Thoracic aorta (tissue), 2 donors: ENCODE results near the gene SH3BP1. TPM values are rescaled to one million over a fixed set of nuclear protein-coding genes. Genes with fewer than 3 reads are reported as not detected.

Source experiments
- ATAC-seq: fragments of 150-250 bp; one replicate; pipeline ENCODE4 v1.8.0; 2017; ENCODE audit warnings: low read depth; ENCODE audit not compliant: insufficient number of reproducible peaks, low FRiP score
- DNase-seq: peaks from one replicate; pipeline ENCODE4 v3.0.0-alpha.2; 2020; ENCODE audit warnings: low spot score
- H3K27ac ChIP-seq, 2 donors: fragments of 200-600 bp; sonication (generic); 1 replicate in 1 of 2; 2 replicates in 1 of 2; pipeline ENCODE4 v1.5.1; 2016; ENCODE audit warnings: mild to moderate bottlenecking in 2 of 2, moderate library complexity in 2 of 2
- H3K27me3 ChIP-seq: fragments of 200-600 bp; sonication (generic); replicated peaks from 2 replicates; pipeline ENCODE4 v1.6.0; 2016; ENCODE audit warnings: mild to moderate bottlenecking; ENCODE audit not compliant: insufficient read depth
- H3K36me3 ChIP-seq: fragments of 200-600 bp; sonication (generic); one replicate; pipeline ENCODE4 v1.5.1; 2016
- H3K4me1 ChIP-seq, 2 donors: fragments of 200-600 bp; sonication (generic); 1 replicate in 1 of 2; 2 replicates in 1 of 2; pipeline versions ENCODE4 v1.5.1 to v1.6.0; 2016; ENCODE audit warnings: low read depth in 2 of 2, mild to moderate bottlenecking in 1 of 2; ENCODE audit not compliant: control insufficient read depth in 1 of 2
- H3K4me3 ChIP-seq: fragments of 200-600 bp; sonication (generic); 2 replicates; pipeline ENCODE4 v1.5.1; 2016; ENCODE audit warnings: mild to moderate bottlenecking
- H3K9me3 ChIP-seq: fragments of 200-600 bp; sonication (generic); 2 replicates; pipeline ENCODE4 v1.5.1; 2016
- total RNA-seq, 2 donors: library from RNA; depleted of rRNA; stranded (reverse); fragments of >200 nt; gene quantifications; one replicate each; pipeline versions ENCODE4 v1.1.0 to v1.2.3, GENCODE V29; 2016
- TF ChIP-seq, protein P1 (sequence below): fragments of 200-600 bp; sonication (generic); IDR thresholded peaks from one replicate; pipeline ENCODE4 v1.5.1; 2019; ENCODE audit warnings: antibody characterized with exemption

The SH3BP1 gene
- total RNA-seq, 2 donors from 2014 or later = 5.6 to 14.2 TPM

DNA sequence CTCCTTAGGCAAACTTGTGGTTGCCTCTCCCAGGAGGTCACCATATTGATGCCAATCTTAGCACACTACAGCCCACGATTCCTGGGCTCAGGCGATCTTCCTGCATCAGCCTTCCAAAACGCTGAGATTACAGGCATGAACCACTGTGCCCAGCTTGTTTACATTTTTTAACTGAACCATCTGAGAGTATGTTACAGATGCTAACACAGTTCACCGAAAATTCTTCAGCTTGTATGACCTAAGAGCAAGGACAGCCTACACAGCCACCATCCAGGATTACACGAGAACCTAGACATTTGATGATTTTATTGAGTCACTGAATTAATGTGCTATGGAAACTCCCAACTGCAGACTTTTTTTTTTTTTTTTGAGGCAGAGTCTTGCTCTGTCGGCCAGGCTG is 30.1 kb downstream of the SH3BP1 start:
- Histone ChIP-seq H3K27ac (no peak overlapping the region), H3K27me3 (no peaks in the 10 kb centered on the region), H3K4me1 (peaks cover 9 to 10% of the 10 kb centered on the region in 2 donors), H3K9me3 (no peaks in the 10 kb centered on the region), H3K36me3 (no peaks in the 10 kb centered on the region), H3K4me3 (no peak overlapping the region)
- ATAC-seq = no peak
- no peak for DNase-seq
- TF ChIP-seq, protein P1, sequence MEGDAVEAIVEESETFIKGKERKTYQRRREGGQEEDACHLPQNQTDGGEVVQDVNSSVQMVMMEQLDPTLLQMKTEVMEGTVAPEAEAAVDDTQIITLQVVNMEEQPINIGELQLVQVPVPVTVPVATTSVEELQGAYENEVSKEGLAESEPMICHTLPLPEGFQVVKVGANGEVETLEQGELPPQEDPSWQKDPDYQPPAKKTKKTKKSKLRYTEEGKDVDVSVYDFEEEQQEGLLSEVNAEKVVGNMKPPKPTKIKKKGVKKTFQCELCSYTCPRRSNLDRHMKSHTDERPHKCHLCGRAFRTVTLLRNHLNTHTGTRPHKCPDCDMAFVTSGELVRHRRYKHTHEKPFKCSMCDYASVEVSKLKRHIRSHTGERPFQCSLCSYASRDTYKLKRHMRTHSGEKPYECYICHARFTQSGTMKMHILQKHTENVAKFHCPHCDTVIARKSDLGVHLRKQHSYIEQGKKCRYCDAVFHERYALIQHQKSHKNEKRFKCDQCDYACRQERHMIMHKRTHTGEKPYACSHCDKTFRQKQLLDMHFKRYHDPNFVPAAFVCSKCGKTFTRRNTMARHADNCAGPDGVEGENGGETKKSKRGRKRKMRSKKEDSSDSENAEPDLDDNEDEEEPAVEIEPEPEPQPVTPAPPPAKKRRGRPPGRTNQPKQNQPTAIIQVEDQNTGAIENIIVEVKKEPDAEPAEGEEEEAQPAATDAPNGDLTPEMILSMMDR = no peak

DNA sequence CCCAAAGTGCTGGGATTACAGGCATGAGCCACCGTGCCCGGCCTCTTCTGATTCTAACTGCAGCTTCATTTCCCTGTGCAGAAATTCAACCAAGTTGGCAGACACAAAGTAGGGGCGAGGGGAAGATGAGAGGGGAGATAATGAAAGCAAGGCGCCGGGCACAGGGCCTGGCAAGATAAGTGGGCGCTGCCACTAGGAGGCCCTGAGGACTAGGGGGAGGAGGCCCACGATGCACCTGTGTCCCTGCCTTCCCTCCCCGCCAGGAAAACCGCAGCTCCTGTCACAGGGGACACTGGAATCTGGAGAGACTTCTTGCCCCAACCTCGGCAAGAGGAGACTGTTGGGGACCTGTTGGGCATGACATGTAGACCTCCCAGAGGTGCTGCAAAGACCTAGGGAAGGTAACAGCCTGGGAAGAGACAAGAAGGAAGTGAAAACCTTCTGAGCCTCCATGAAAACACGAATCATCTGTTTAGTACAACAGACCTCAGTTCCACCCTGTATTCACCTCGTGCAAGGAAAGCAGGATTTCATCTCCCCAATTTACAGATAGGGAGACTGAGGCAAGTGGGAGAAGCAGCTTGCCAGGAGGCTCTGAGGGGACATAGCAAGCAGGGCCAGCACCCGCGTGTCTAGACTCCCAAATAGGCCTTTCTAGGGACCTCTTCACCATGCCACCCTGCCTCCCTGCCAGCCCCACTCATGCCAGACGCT is 32.9 kb downstream of the SH3BP1 start:
- H3K4me1 ChIP-seq = peaks cover 10 to 12% of the 10 kb centered on the region in 2 donors
- H3K27ac ChIP-seq = peak overlapping the region; percentile 43 to 51

DNA sequence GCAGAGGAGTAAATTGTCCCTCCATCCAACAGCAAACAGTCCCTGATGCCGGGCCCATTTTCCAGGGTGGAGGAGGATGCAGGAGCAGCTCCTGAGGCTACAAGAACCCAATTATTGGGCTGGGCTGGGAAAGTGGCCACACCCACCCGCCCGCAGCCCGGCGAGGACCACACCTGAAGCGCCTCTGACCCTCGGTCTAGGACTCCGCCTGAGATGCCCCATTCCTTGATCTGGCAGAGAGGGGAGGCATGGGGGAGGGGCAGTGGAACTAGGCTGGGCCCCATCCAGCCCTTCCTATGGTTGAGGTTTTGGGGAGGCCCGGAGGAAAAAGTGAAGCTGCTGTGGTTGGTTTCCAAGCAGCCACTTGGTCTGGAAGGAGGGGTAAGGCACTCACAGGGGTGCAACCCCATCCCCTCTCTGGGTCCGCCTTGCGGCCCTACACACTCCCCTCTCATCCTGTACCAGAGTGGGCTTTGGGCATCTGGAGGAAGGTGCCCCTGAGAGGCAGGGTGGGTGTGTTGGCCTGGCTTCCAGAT is 33.5 kb downstream of the SH3BP1 start:
- peaks cover 16 to 18% of the 10 kb centered on the region in 2 donors for H3K4me1 ChIP-seq
- H3K36me3 ChIP-seq = peaks cover 3% of the 10 kb centered on the region
- H3K9me3 ChIP-seq = no peaks in the 10 kb centered on the region
- H3K27me3 ChIP-seq = no peaks in the 10 kb centered on the region
- H3K4me3 ChIP-seq = no peak overlapping the region
- ATAC-seq = no peak
- no peak for DNase-seq
- H3K27ac ChIP-seq = peak overlapping the region; percentile 43 to 51
- TF ChIP-seq, protein P1 = no peak

More for the DNA sequence above, 32.9 kb downstream of the SH3BP1 start:
- ATAC-seq = no peak
- DNase-seq = no peak
- TF ChIP-seq, protein P1 = no peak
- H3K36me3 ChIP-seq = no peaks in the 10 kb centered on the region
- no peaks in the 10 kb centered on the region for H3K9me3 ChIP-seq
- H3K27me3 ChIP-seq = no peaks in the 10 kb centered on the region
- no peak overlapping the region for H3K4me3 ChIP-seq

DNA sequence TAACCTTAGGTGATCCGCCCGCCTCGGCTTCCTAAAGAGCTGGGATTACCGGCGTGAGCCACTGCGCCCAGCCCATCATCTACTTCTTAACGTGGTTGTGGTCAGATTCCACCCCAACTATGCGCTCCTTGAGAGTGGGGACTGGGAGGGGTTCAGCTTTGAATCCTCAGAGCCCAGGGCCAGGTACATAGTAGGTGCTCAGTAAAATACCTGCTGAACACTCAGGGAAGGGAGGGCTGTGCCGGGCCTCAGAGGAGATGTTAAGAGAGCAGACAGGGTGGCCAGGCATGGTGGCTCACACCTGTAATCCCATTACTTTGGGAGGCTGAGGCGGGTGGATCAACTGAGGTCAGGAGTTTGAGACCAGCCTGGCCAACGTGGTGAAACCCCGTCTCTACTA is 34.8 kb downstream of the SH3BP1 start:
- Histone ChIP-seq H3K36me3 (peaks cover 9% of the 10 kb centered on the region), H3K27ac (peak overlapping the region; percentile 79 to 89), H3K9me3 (no peaks in the 10 kb centered on the region), H3K4me1 (peaks cover 18 to 23% of the 10 kb centered on the region in 2 donors), H3K4me3 (peak overlapping the region; percentile 89), H3K27me3 (no peaks in the 10 kb centered on the region)
- no peak for ATAC-seq
- TF ChIP-seq, protein P1 = no peak
- DNase-seq = no peak

DNA sequence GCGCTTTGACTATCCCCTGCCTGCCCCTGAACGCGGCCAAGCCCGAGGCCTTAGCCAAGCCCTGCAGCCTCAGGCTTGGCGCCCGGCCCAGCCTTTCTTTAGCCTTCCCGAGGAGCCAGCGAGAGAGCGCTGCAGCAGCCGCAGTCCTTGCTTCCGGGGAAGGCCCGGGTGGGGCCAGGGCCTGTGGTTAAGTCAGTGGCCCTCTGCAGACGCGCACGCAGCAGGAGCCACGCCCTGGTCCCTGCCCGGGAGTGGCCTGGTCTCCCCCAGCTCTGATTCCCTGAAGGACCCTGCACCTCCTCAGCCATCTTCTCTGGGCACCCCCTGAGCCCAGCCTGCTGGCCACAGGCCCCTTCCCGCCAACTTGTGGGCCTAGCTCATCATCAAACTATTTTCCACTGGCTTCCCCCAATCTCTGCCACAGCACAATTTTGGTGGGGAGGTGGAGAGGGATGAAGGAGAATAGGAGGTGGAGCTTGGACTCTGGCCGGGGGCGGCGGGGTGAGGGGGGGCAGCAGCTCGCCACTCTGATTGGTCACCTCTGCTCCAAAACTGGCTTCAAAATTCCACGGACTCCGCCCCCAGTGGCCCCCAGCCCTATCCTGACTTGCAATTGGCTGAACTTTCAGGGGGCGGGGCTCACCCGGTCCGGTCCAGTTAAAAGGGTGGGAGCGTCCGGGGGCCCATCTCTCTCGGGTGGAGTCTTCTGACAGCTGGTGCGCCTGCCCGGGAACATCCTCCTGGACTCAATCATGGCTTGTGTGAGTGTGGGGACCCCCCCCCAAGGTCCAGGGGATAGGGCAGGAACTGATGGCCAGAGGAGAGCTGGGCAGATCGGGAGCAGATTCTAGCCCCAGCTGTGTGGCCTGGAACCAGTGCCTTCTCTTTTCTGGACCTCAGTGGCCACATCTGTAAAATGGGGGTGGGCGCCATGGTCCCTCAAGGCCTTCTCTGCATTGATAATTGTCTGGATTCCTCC is 35.8 kb downstream of the SH3BP1 start, which contains the start of gene LGALS1:
TSS of gene LGALS1 (plus strand) at position 686 of the 979 bp plus-strand sequence. CDS start at position 753, 67 bp downstream.
- Histone ChIP-seq H3K36me3 (peaks cover 17% of the 10 kb centered on the region), H3K4me1 (peaks cover 18 to 23% of the 10 kb centered on the region in 2 donors), H3K9me3 (no peaks in the 10 kb centered on the region), H3K27ac (peak within 1 kb of the TSS; percentile 89), H3K27me3 (no peaks in the 10 kb centered on the region), H3K4me3 (peak within 1 kb of the TSS; percentile 89)
- TF ChIP-seq, protein P1 = no peak
- ATAC-seq (peak; percentile 82), DNase-seq (peak; percentile 92)
